Activated naive CD8-positive, alpha-beta T cell treated with anti-CD3 and anti-CD28 coated beads, Interleukin-2, amount 10 ng/mL, durations not matched to agents 7 days and 5 days (primary cell): ENCODE results near the gene PPP4R3A. TPM values are rescaled to one million over a fixed set of nuclear protein-coding genes. Genes with fewer than 3 reads are reported as not detected.
A peak's percentile ranks its signal among the peaks of the same experiment; 100 is the strongest.
"Not testable (repeated sequence)": the region's sequence is repeated elsewhere in the genome, so short reads cannot be mapped to it uniquely, and the experiment has no call there.

Experiments used
- ATAC-seq: fragments of 150-1000 bp; cut with Tn5 transposase; one replicate; pipeline ENCODE4 v1.10.0; 2021; ENCODE audit warnings: low read depth, moderate library complexity
- POLR2A ChIA-PET: fragments of 350-600 bp; sonication (Branson Sonifier 250); formaldehyde crosslinking; loops from one replicate; lab custom pipeline; 2021; ENCODE audit warnings: antibody characterized with exemption; lab: Charles Lee
- DNase-seq: peaks from one replicate; pipeline ENCODE4 v3.0.0; 2021
- H3K27ac Mint-ChIP-seq: one replicate; pipeline ENCODE4 v1.8.0; 2022; ENCODE audit warnings: mild to moderate bottlenecking, mixed read lengths
- H3K27me3 Mint-ChIP-seq: one replicate; pipeline ENCODE4 v1.8.0; 2022; ENCODE audit warnings: mild to moderate bottlenecking, moderate library complexity, mixed read lengths
- H3K36me3 Mint-ChIP-seq: one replicate; pipeline ENCODE4 v1.8.0; 2021; ENCODE audit warnings: mild to moderate bottlenecking, mixed read lengths
- H3K4me1 Mint-ChIP-seq: one replicate; pipeline ENCODE4 v1.8.0; 2021; ENCODE audit warnings: mixed read lengths
- H3K4me3 Mint-ChIP-seq: one replicate; pipeline ENCODE4 v1.8.0; 2022; ENCODE audit warnings: mild to moderate bottlenecking, moderate library complexity, mixed read lengths
- H3K9me3 Mint-ChIP-seq: one replicate; pipeline ENCODE4 v1.8.0; 2021; ENCODE audit warnings: mixed read lengths
- total RNA-seq, 2 experiments: library from RNA; stranded (reverse); gene quantifications; one replicate each; pipeline ENCODE4 v1.2.3, GENCODE V29; 2021

The PPP4R3A gene
- total RNA-seq, 2 experiments from 2014 or later: 138 to 142 TPM

DNA sequence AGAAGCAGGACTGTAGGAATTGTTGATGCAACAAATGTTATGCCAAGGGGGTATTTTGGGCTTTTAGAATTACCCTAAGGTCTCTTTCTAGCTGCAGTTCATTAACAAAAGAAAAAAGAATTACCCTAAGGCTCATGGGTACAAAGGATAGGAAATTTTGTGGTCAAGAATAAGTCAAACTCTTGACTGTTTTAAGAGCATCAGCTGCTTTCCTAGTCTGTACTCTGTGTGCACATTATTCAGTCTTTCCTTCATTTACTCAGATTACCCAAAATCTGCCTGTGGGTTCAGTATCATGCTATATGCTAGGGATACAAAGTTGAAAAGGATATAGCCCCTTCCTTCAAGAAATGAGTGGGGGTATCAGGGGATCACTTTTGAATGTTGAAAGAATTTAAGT is 56.0 kb downstream of the PPP4R3A start:
- no peak for DNase-seq
- Mint-ChIP-seq H3K36me3 (peaks cover 31% of the 10 kb centered on the region), H3K4me3 (no peak overlapping the region), H3K27ac (peak overlapping the region; percentile 46), H3K4me1 (peaks cover 14% of the 10 kb centered on the region), H3K9me3 (no peaks in the 10 kb centered on the region), H3K27me3 (no peaks in the 10 kb centered on the region)
- no peak for ATAC-seq
- POLR2A ChIA-PET: interaction anchor here (0.6 to 1.2 kb wide), 3 partner anchors 21 to 135 kb away, joined by 3 to 6 read pairs (median 4); no protein-coding TSS in a partner anchor

DNA sequence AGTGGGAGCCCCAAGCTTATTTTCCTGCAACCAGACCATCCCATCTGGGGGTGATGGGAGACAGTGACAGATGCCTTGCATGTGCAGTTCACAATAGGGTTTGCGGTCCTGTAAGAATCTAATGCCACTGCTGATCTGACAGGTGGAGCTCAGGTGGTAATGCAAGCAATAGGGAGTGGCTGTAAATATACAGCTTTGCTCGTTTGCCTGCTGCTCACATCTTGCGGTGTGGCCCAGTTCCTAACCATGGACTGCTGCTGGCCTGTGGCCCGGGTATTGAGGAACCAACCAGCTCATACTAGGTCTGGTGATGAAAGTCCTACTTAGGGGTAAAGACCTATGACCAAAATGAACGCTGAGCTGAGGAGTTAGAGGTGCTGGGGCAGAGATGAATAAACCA is 56.4 kb downstream of the PPP4R3A start:
- no peaks in the 10 kb centered on the region for H3K27me3 Mint-ChIP-seq
- H3K4me1 Mint-ChIP-seq: peaks cover 14% of the 10 kb centered on the region
- POLR2A ChIA-PET: interaction anchor here (0.6 to 1.2 kb wide), 2 partner anchors 33 to 135 kb away, joined by 3 to 4 read pairs; no protein-coding TSS in a partner anchor
- H3K27ac Mint-ChIP-seq: no peak overlapping the region
- peaks cover 30% of the 10 kb centered on the region for H3K36me3 Mint-ChIP-seq
- DNase-seq (no peak), ATAC-seq (no peak)
- H3K4me3 Mint-ChIP-seq: no peak overlapping the region
- H3K9me3 Mint-ChIP-seq: no peaks in the 10 kb centered on the region

DNA sequence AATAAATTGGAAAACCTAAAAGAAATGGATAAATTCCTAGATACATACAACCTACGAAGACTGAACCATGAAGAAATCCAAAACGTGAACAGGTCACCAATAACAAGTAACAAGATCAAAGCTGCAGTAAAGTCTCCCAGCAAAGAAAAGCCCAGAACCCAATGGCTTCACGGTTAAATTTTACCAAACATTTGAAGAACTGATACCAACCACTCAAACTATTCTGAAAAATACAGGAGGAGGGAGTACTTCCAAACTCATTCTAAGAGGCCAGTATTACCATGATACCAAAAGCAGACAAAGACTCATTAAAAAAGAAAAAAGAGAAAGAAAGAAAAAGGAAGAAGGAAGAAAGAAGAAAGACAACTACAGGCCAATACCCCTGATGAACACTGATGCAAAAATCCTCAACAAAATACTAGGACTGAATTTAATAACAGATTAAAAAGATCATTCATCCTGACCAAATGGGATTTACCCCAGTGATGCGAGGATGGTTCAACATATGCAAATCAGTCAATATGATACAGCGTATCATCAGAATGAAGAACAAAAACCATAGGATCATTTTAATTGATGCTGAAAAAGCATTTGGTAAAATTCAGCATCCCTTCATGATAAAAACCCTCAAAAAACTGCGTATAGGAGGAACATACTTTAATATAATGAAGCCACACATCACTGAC is 65.6 kb downstream of the PPP4R3A start:
- peaks cover 8% of the 10 kb centered on the region for H3K36me3 Mint-ChIP-seq
- H3K27me3 Mint-ChIP-seq: peaks cover 26% of the 10 kb centered on the region
- H3K9me3 Mint-ChIP-seq: peaks cover 6% of the 10 kb centered on the region
- DNase-seq (no peak), ATAC-seq (no peak)
- H3K27ac Mint-ChIP-seq: no peak overlapping the region
- H3K4me3 Mint-ChIP-seq: no peak overlapping the region
- no peaks in the 10 kb centered on the region for H3K4me1 Mint-ChIP-seq
- POLR2A ChIA-PET: no interaction called here

DNA sequence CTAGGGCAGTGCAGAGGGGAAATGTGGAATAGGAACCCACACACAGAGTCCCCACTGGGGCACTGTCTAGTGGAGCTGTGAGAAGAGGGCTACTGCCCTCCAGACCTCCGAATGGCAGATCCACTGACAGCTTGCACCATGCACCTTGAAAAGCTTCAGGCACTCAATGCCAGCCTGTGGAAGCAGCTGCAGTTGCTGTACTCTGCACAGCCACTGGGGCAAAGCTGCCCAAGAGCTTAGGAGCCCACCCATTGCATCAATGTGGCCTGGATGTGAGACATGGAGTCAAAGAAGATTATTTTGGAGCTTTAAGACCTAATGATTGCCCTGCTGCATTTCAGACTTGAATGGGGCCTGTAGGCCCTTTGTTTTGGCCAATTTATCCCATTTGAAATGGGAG is 70.8 kb downstream of the PPP4R3A start:
- no peak for ATAC-seq
- Mint-ChIP-seq H3K36me3 (peaks cover 10% of the 10 kb centered on the region), H3K27ac (no peak overlapping the region), H3K4me3 (no peak overlapping the region), H3K27me3 (peaks cover 17% of the 10 kb centered on the region), H3K4me1 (no peaks in the 10 kb centered on the region), H3K9me3 (peaks cover 11% of the 10 kb centered on the region)
- POLR2A ChIA-PET: interaction anchor here (1.6 kb wide), 1 partner anchor 15 kb away, joined by 4 read pairs; no protein-coding TSS in a partner anchor
- no peak for DNase-seq

DNA sequence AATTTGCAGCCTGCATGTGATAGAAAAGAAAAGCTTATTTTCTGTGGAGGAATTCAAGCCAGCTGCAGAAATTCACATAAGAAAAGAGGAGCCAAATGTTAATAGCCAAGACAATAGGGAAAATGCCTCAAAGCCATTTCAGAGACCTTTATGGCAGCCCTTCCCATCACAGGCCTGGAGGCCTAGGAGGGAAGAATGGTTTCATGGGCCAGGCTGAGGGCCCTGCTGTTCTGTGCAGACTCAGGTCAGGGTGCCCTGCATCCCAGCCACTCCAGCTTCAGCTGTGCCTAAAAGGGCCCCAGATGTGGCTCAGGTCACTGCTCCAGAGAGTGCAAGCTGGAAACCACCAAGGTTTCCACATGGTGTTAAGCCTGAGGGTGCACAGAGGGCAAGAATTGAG is 71.3 kb downstream of the PPP4R3A start:
- ATAC-seq (no peak), DNase-seq (no peak)
- peaks cover 11% of the 10 kb centered on the region for H3K9me3 Mint-ChIP-seq
- peaks cover 10% of the 10 kb centered on the region for H3K36me3 Mint-ChIP-seq
- H3K4me3 Mint-ChIP-seq: no peak overlapping the region
- POLR2A ChIA-PET: interaction anchor here (1.6 kb wide), 1 partner anchor 16 kb away, joined by 4 read pairs; no protein-coding TSS in a partner anchor
- H3K4me1 Mint-ChIP-seq: no peaks in the 10 kb centered on the region
- H3K27ac Mint-ChIP-seq: no peak overlapping the region
- peaks cover 14% of the 10 kb centered on the region for H3K27me3 Mint-ChIP-seq

DNA sequence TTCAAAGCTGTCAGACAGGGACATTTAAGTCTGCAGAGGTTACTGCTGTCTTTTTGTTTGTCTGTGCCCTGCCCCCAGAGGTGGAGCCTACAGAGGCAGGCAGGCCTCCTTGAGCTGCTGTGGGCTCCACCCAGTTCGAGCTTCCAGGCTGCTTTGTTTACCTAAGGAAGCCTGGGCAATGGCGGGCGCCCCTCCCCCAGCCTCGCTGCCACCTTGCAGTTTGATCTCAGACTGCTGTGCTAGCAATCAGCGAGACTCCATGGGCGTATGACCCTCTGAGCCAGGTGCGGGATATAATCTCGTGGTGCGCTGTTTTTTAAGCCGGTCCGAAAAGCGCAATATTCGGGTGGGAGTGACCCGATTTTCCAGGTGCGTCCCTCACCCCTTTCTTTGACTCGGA is 73.8 kb downstream of the PPP4R3A start:
- POLR2A ChIA-PET, H3K4me1 Mint-ChIP-seq, ATAC-seq, H3K27ac Mint-ChIP-seq, H3K27me3 Mint-ChIP-seq, H3K9me3 Mint-ChIP-seq, H3K4me3 Mint-ChIP-seq, H3K36me3 Mint-ChIP-seq, DNase-seq: not testable (repeated sequence)

DNA sequence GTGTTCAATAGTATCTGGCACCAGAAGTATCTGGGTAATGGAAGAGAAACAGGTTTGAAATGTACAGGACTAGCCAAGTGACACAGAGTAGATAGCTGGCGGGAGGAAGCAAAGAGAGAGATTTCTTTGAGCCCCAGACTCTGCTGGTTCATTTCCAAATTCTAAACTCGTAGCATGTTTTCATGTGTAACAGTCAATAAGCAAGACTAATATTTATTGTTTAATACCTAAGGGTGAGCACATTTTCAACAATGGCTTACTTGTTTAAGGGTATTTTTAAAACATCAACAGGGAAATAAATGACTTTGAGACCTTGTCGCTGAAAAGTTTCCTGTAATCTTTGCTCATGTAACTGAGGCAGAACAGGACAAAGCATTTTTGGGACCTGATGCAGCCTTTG is 80.7 kb downstream of the PPP4R3A start:
- POLR2A ChIA-PET: no interaction called here
- H3K36me3 Mint-ChIP-seq: no peaks in the 10 kb centered on the region

DNA sequence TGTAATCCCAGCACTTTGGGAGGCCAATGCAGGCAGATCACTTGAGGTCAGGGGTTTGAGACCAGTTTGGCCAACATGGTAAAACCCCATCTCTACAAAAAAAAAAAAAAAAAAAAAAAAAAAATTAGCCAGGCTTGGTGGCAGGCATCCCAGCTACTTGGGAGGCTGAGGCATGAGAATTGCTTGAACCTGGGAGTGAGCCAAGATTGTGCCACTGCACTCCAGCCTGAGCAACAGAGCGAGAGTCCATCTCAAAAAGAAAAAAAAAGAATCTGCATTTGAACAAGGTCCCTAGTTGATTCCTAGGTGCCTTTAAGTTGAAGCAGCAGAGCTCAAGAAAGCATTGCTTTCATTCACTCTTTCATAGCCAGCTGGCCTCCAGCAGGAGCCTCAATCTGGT is 81.2 kb downstream of the PPP4R3A start:
- H3K4me3 Mint-ChIP-seq, POLR2A ChIA-PET, H3K27me3 Mint-ChIP-seq, ATAC-seq, H3K4me1 Mint-ChIP-seq, H3K36me3 Mint-ChIP-seq, DNase-seq, H3K27ac Mint-ChIP-seq, H3K9me3 Mint-ChIP-seq: not testable (repeated sequence)

More for the DNA sequence above, 80.7 kb downstream of the PPP4R3A start:
- H3K4me1 Mint-ChIP-seq: peaks cover 8% of the 10 kb centered on the region
- H3K27me3 Mint-ChIP-seq: no peaks in the 10 kb centered on the region
- H3K9me3 Mint-ChIP-seq: peaks cover 2% of the 10 kb centered on the region
- no peak overlapping the region for H3K27ac Mint-ChIP-seq
- H3K4me3 Mint-ChIP-seq: no peak overlapping the region
- no peak for ATAC-seq
- no peak for DNase-seq

DNA sequence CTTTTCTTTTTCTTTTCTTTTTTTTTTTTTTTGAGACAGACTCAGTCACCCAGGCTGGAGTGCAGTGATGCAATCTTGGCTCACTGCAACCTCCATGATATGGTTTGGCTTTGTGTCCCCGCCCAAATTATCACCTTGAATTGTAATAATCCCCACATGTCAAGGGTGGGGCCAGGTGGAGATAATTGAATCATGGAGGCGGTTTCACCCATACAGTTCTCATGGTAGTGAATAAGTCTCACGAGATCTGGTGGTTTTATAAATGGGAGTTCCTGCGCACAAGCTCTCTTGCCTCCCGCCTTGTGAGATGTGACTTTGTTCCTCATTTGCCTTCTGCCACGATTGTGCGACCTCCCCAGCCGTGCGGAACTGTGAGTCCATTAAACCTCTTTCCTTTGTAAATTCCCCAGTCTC is 84.6 kb downstream of the PPP4R3A start:
- H3K4me3 Mint-ChIP-seq, ATAC-seq, H3K9me3 Mint-ChIP-seq, H3K27me3 Mint-ChIP-seq, H3K27ac Mint-ChIP-seq, DNase-seq, H3K36me3 Mint-ChIP-seq, POLR2A ChIA-PET, H3K4me1 Mint-ChIP-seq: not testable (repeated sequence)

DNA sequence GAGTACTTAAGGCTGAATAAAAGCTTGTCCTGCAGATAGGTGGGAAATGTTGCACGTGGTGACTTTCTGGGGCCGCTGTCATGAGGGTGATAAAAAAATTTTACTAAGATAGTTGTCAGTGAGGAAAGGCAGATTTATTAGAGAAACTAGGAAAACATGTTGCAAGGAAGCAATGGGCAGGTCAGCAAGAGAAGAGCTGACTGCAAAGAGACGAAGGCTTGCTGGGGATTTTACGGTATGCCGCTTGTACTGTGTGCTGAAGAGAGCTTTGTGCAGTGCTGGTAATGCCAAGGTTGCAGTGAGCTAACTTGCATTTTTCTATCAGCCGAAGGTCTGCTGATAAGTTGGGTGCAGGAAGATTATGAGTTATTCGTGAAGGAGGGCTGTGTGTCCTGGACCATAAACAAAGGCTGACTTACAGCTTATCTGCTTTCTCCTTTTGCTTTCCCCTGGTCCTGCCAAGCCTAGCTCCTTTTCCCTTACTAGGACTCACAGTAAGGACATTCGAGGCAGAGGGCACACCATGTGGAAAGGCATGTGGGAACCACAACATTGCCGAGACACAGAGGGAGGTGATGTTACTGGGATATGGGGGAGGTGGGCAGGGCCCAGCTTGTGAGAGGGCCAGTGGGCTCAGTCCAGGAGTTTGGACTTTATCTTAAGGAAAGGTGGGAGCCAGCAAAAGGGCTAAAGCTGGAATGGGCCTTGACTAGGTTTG is 85.1 kb downstream of the PPP4R3A start:
- ATAC-seq: no peak
- Mint-ChIP-seq H3K36me3 (no peaks in the 10 kb centered on the region), H3K4me3 (no peak overlapping the region), H3K27ac (no peak overlapping the region), H3K27me3 (peaks cover 2% of the 10 kb centered on the region), H3K4me1 (peaks cover 8% of the 10 kb centered on the region), H3K9me3 (no peaks in the 10 kb centered on the region)
- no peak for DNase-seq
- POLR2A ChIA-PET: no interaction called here

DNA sequence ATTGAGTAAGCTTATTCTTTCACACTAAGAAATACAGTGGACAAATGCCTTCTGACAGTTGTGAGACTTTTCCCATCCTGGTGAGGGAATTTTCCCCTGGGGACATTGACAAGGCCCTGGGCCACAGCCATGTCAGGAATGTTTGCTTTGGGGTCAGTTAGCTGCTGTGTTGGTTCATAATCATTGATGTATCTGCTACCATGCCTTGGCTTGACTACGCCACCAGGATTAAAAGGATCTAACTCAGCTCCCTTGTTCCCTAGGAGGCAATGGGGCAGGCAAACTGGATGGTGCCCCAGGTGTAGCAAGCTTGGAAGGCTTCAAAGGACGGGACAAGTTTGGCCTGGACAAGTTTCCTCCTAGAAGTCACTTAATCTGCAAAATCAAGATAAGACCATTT is 89.4 kb downstream of the PPP4R3A start:
- no peak for DNase-seq
- Mint-ChIP-seq H3K4me3 (no peak overlapping the region), H3K36me3 (peaks cover 10% of the 10 kb centered on the region), H3K27me3 (peaks cover 2% of the 10 kb centered on the region), H3K4me1 (peaks cover 11% of the 10 kb centered on the region), H3K27ac (no peak overlapping the region), H3K9me3 (no peaks in the 10 kb centered on the region)
- no peak for ATAC-seq
- POLR2A ChIA-PET: interaction anchor here (0.6 to 1.2 kb wide), 8 partner anchors 9 to 103 kb away, joined by 3 to 5 read pairs (median 4); no protein-coding TSS in a partner anchor

DNA sequence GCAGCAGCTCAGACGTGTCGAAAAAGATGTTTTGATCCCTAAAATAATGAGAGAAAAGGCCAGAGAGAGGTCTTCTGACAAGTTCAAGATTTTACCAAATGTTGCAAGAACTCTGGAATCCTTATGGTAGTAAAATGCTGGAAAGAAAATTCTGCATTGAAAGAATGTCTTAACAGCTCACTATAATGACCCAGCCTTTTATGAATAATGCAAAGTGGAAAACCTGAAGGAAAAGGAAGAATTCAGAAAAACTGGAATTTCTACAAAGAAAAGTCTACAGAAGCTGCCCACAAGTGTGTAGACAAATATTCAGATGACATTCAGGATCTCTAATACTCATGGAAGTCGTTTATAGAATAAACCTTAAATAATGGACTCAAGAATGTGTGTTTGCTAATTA is 90.7 kb downstream of the PPP4R3A start:
- peak overlapping the region; percentile 81 for H3K4me3 Mint-ChIP-seq
- no peak overlapping the region for H3K27ac Mint-ChIP-seq
- peaks cover 2% of the 10 kb centered on the region for H3K27me3 Mint-ChIP-seq
- H3K4me1 Mint-ChIP-seq: peaks cover 17% of the 10 kb centered on the region
- no peak for ATAC-seq
- DNase-seq: no peak
- H3K36me3 Mint-ChIP-seq: peaks cover 19% of the 10 kb centered on the region
- POLR2A ChIA-PET: interaction anchor here (0.8 to 9.2 kb wide), 4 partner anchors 44 to 101 kb away, joined by 5 to 114 read pairs (median 76); no protein-coding TSS in a partner anchor
- H3K9me3 Mint-ChIP-seq: no peaks in the 10 kb centered on the region

DNA sequence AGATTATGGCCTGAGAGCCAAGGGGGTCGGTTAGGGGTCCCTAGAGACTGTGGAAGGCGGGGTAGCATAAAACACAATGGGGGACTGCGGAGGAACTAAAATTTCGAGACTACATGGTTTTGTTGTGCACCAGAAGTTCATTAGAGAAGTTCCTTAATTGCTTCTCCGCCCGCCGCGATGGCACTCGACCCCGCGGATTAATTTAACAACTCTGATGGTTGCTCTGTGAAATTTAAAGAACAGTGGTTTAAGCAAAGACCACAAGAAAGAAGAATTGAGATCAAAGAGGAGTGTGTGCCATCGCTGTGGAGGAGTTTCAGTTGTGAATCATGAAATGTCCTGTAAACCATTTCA is 91.1 kb downstream of the PPP4R3A start:
- ATAC-seq: no peak
- H3K4me3 Mint-ChIP-seq: peak overlapping the region; percentile 81
- POLR2A ChIA-PET: interaction anchor here (0.8 to 9.2 kb wide), 8 partner anchors 10 to 174 kb away, joined by 5 to 139 read pairs (median 41); partner anchors contain the start of gene GPR68

More for the DNA sequence above, 91.1 kb downstream of the PPP4R3A start:
- Mint-ChIP-seq H3K9me3 (no peaks in the 10 kb centered on the region), H3K36me3 (peaks cover 23% of the 10 kb centered on the region), H3K4me1 (peaks cover 22% of the 10 kb centered on the region), H3K27ac (peak overlapping the region; percentile 65), H3K27me3 (peaks cover 2% of the 10 kb centered on the region)
- no peak for DNase-seq
